MM.1S (cell line): ENCODE results near the gene SORCS2.

Experiments used
- DNase-seq: peaks from one replicate; pipeline ENCODE4 v3.0.0-alpha.2; 2015
- H2AFZ ChIP-seq: fragments of 300-600 bp; sonication (generic); 2 replicates; pipeline ENCODE4 v1.6.0; 2016; ENCODE audit warnings: antibody characterized with exemption, low read length
- H3F3A ChIP-seq: fragments of 300-600 bp; sonication (generic); 2 replicates; pipeline ENCODE4 v1.6.1; 2016; ENCODE audit warnings: mild to moderate bottlenecking, antibody characterized with exemption, low read length, moderate library complexity, mixed read lengths; ENCODE audit not compliant: insufficient read depth
- H3K27ac ChIP-seq: fragments of 300-600 bp; sonication (generic); 2 replicates; pipeline ENCODE4 v1.5.1; 2016; ENCODE audit warnings: mild to moderate bottlenecking, low read length
- H3K27me3 ChIP-seq: fragments of 300-600 bp; sonication (generic); replicated peaks from 2 replicates; pipeline ENCODE4 v1.6.0; 2016; ENCODE audit warnings: low read length; ENCODE audit not compliant: insufficient read depth
- H3K36me3 ChIP-seq: fragments of 300-600 bp; sonication (generic); replicated peaks from 2 replicates; pipeline ENCODE4 v1.6.1; 2016; ENCODE audit warnings: mild to moderate bottlenecking, low read length, mixed read lengths; ENCODE audit not compliant: insufficient read depth
- H3K4me1 ChIP-seq: fragments of 300-600 bp; sonication (generic); 2 replicates; pipeline ENCODE4 v1.6.1; 2016; ENCODE audit warnings: low read length, mixed read lengths
- H3K4me2 ChIP-seq: fragments of 300-600 bp; sonication (generic); 2 replicates; pipeline ENCODE4 v1.6.0; 2016; ENCODE audit warnings: low read depth, low read length
- H3K4me3 ChIP-seq: fragments of 300-600 bp; sonication (generic); 2 replicates; pipeline ENCODE4 v1.5.1; 2016; ENCODE audit warnings: low read length, mixed read lengths
- H3K79me2 ChIP-seq: fragments of 300-600 bp; sonication (generic); 2 replicates; pipeline ENCODE4 v1.6.1; 2016; ENCODE audit warnings: mixed run types, low read length, mixed read lengths
- H3K9ac ChIP-seq: fragments of 300-600 bp; sonication (generic); 2 replicates; pipeline ENCODE4 v1.6.1; 2016; ENCODE audit warnings: low read length, mixed read lengths
- H3K9me2 ChIP-seq: fragments of 300-600 bp; sonication (generic); replicated peaks from 2 replicates; pipeline ENCODE4 v1.6.1; 2016; ENCODE audit warnings: mild to moderate bottlenecking, low read length, mixed read lengths; ENCODE audit not compliant: insufficient read depth
- H3K9me3 ChIP-seq: fragments of 300-600 bp; sonication (generic); replicated peaks from 2 replicates; pipeline ENCODE4 v1.6.1; 2016; ENCODE audit warnings: mild to moderate bottlenecking, low read length, mixed read lengths; ENCODE audit not compliant: insufficient read depth
- H4K20me1 ChIP-seq: fragments of 300-600 bp; sonication (generic); 2 replicates; pipeline ENCODE4 v1.6.1; 2016; ENCODE audit warnings: mild to moderate bottlenecking, low read length, moderate library complexity, mixed read lengths; ENCODE audit not compliant: insufficient read depth
- CTCF ChIP-seq: fragments of 300-600 bp; sonication (generic); IDR thresholded peaks from 2 replicates; pipeline ENCODE4 v1.5.1; 2016; ENCODE audit warnings: antibody characterized with exemption, low read length, mixed read lengths
- EZH2 ChIP-seq: fragments of 300-600 bp; sonication (generic); optimal IDR thresholded peaks from 2 replicates; pipeline ENCODE3; 2017; ENCODE audit warnings: low read depth, mild to moderate bottlenecking, antibody characterized with exemption, low read length, mixed read lengths
- EZH2phosphoT487 ChIP-seq: fragments of 300-600 bp; sonication (generic); IDR thresholded peaks from 2 replicates; pipeline ENCODE4 v1.6.1; 2018; ENCODE audit warnings: antibody characterized with exemption, low read length

Gene SORCS2

GRCh38 chr4:7790999-7791398 is 598.7 kb downstream of the SORCS2 start:
- no peak overlapping the region for H3K4me2 ChIP-seq
- no peak overlapping the region for H3K9ac ChIP-seq
- no peak overlapping the region for H3K27ac ChIP-seq
- no peak overlapping the region for H3K4me3 ChIP-seq
- 0 out of 2 replicates have a peak, but pooled peaks cover 3% of the 10 kb centered on the region for H3K4me1 ChIP-seq
- peaks cover 96% of the 10 kb centered on the region for H3K27me3 ChIP-seq
- H3F3A ChIP-seq: no peaks in the 10 kb centered on the region; the same call in 1 of the 2 replicates
- no peaks in the 10 kb centered on the region for H4K20me1 ChIP-seq
- TF ChIP-seq EZH2phosphoT487 (no peak), EZH2 (no peak), CTCF (no peak)
- H3K9me3 ChIP-seq: no peaks in the 10 kb centered on the region
- no peak overlapping the region for H2AFZ ChIP-seq
- no peaks in the 10 kb centered on the region for H3K79me2 ChIP-seq
- H3K9me2 ChIP-seq: no peaks in the 10 kb centered on the region
- H3K36me3 ChIP-seq: no peaks in the 10 kb centered on the region
- no peak for DNase-seq
